Ectodermal cell (in vitro differentiated cells): ENCODE measurements around the gene NAB2.
A peak's percentile ranks its signal among the peaks of the same experiment; 100 is the strongest.

Source experiments
- H3K27ac ChIP-seq: 2 replicates; pipeline ENCODE4 v1.7.0; 2013; ENCODE audit warnings: mild to moderate bottlenecking, low read depth, low read length; ENCODE audit not compliant: insufficient read depth, poor library complexity, severe bottlenecking
- H3K27me3 ChIP-seq: 2 replicates; pipeline ENCODE4 v1.7.0; 2013; ENCODE audit warnings: mild to moderate bottlenecking, low read length; ENCODE audit not compliant: insufficient read depth, control insufficient read depth, poor library complexity, severe bottlenecking
- H3K36me3 ChIP-seq: one replicate; pipeline ENCODE4 v1.7.0; 2013; ENCODE audit warnings: low read length; ENCODE audit not compliant: control insufficient read depth, insufficient read depth
- H3K4me1 ChIP-seq: one replicate; pipeline ENCODE4 v1.7.0; 2013; ENCODE audit warnings: low read length; ENCODE audit not compliant: control insufficient read depth, insufficient read depth
- H3K4me3 ChIP-seq: 2 replicates; pipeline ENCODE4 v1.7.0; 2013; ENCODE audit warnings: low read depth, low read length, control low read depth; ENCODE audit not compliant: insufficient read depth
- H3K9me3 ChIP-seq: 2 replicates; pipeline ENCODE4 v1.7.0; 2013; ENCODE audit warnings: mild to moderate bottlenecking, low read length, moderate library complexity; ENCODE audit not compliant: control insufficient read depth
- WGBS, 2 experiments: methylation state at CpG; one replicate each; pipeline ENCODE4 v1.1.7; 2013; ENCODE audit warnings: missing lambda C conversion rate in 2 of 2; 5-methylcytosine and 5-hydroxymethylcytosine counted together

NAB2 gene

GRCh38 chr12:57101892-57102695, 13.2 kb downstream of the NAB2 start:
- Histone ChIP-seq H3K9me3 (no peaks in the 10 kb centered on the region), H3K36me3 (no peaks in the 10 kb centered on the region), H3K4me3 (no peak overlapping the region), H3K27ac (peak overlapping the region; percentile 77), H3K27me3 (no peaks in the 10 kb centered on the region), H3K4me1 (no peaks in the 10 kb centered on the region)
- WGBS, 2 experiments, result 93 to 96% methylated on average over 15 of the region's 15 CpGs

DNA sequence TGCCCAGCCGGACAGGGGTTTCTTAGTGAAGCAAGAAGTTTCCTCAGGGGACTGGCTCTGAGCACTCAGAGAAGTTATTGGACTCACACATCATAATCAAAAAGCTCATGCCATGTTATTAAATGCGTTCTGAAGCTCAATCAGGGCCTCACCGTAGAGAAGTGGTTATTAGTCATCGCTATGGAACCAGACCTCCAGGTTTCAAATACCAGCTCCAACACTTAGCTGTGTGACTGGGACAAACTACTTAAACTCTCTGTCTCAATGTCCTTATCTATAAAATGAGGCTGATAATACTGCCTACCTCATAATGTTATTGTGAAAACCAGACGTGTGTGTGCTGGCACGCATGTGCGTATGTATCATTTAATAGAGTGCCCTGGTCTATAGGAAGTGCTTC, 14.9 kb downstream of the NAB2 start:
- H3K9me3 ChIP-seq, result no peaks in the 10 kb centered on the region
- no peak overlapping the region for H3K4me3 ChIP-seq
- H3K4me1 ChIP-seq, result no peaks in the 10 kb centered on the region
- no peaks in the 10 kb centered on the region for H3K36me3 ChIP-seq
- H3K27me3 ChIP-seq, result no peaks in the 10 kb centered on the region
- H3K27ac ChIP-seq, result no peak overlapping the region
- WGBS, 2 experiments, result 95% methylated on average over 7 of the region's 7 CpGs

DNA sequence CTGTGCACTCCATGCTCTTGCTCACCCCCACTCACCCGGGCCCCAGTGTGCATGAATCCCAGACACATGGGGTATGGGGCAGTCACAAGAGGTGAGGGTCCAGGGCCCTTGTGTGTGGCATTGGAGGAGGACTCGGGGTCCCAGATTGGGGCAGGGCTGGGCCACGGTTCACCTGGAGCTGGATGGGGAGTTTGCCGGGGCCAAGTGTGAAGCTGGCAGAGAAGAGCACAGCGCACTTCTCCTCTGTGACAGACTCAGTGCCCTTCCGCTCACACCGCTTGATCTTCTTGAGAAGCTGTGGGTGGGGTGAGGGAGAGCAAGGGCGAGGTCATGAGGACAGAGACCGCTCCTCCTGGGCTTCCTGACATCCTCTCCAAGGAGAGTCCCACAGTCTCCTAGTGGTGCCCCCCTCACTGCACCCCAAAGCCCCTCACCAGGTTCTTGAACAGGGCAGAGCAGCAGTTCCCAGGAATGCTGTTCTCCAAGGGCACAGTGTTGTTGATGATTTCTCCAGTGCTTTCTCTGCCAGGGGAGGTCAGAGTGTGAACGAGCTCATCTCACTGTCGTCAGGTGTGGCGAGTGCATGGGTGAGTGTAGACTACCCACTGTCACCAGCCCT, 15.5 kb downstream of the NAB2 start:
- Histone ChIP-seq H3K27ac (no peak overlapping the region), H3K4me3 (no peak overlapping the region), H3K4me1 (peaks cover 2% of the 10 kb centered on the region), H3K9me3 (no peaks in the 10 kb centered on the region), H3K36me3 (no peaks in the 10 kb centered on the region), H3K27me3 (no peaks in the 10 kb centered on the region)
- WGBS, 2 experiments, result 97 to 98% methylated on average over 12 of the region's 12 CpGs

DNA sequence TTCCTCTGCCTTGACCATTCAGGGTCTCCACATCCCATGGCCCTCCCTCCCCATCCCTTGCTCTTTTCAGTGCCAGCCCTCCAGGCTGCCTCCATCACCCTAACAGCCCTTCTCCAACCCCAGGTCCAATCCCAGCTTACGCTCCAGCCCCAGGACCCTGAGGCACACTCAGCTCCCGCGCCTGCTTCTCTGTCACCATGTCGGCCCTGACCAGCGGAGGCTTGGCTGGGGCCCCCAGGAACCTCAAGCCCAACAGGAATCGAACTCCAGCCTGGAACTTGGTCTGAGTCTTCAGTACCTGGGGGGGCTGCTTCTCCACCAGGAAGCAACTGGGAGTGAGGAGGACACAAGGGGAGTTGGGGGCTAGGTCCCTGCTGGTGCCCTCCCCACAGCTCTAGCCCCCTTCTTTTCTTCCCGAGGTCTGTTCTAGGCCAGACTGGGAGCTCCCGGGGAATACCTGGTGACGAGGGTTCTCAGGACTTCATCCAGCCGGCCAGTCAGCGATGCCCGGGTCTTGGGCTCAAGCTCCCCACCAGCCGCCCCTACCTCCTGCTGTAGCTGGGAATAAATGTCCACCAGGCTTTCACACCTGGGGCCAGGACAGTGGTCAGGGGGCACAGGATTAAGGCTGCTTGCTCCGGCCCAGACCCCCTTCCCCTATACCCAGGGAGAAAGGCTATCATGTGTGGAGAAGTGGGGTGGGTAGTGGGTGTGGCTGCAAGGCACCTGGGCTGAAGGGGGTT, 16.3 kb downstream of the NAB2 start:
- 95 to 96% methylated on average over 14 of the region's 14 CpGs for WGBS, 2 experiments
- Histone ChIP-seq H3K36me3 (no peaks in the 10 kb centered on the region), H3K27ac (no peak overlapping the region)

GRCh38 chr12:57106021-57106708, 17.3 kb downstream of the NAB2 start:
- Histone ChIP-seq H3K4me1 (peaks cover 17% of the 10 kb centered on the region), H3K36me3 (no peaks in the 10 kb centered on the region), H3K4me3 (no peak overlapping the region), H3K27ac (no peak overlapping the region), H3K27me3 (no peaks in the 10 kb centered on the region), H3K9me3 (no peaks in the 10 kb centered on the region)
- WGBS, 2 experiments, result 93 to 94% methylated on average over 9 of the region's 9 CpGs

More for the DNA sequence above, 16.3 kb downstream of the NAB2 start:
- Histone ChIP-seq H3K9me3 (no peaks in the 10 kb centered on the region), H3K27me3 (no peaks in the 10 kb centered on the region), H3K4me3 (no peak overlapping the region), H3K4me1 (peaks cover 8% of the 10 kb centered on the region)

DNA sequence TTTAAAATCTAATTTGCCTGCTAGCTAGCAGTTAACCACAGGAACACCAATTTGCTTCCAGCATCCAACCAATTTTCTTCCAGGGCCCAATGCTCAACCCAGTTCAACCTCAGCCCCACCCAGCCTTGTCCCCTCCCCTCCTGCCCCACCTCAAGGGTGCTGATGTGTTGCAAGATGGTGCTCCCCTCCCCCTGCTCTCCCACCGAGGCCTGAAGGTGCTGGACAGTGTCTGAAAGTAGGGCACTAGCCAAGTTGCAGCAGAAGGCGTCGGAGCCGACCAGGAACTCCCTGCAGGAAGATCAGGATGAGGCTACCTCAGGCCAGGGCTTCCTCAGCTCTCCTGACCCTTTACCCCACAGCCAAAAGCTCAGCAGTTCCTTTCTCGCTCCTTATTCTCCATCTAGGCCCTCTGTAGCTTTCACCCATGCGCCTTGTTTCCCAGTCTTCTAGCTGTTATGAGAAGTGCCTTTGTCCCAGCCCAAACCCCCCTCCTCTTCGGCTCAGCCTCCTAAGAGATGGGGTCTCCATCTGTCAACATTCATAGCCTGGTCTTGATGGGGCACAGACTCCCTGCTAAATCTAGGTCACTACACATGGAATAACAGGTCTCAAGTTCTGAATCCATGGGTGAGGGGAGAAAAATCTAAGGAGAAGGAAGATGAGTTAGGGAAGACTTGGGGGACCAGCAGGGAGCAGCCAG, 18.7 kb downstream of the NAB2 start:
- no peaks in the 10 kb centered on the region for H3K36me3 ChIP-seq
- WGBS, 2 experiments, result 91% methylated on average over 7 of the region's 7 CpGs
- H3K9me3 ChIP-seq, result no peaks in the 10 kb centered on the region
- H3K27me3 ChIP-seq, result no peaks in the 10 kb centered on the region
- H3K4me1 ChIP-seq, result peaks cover 22% of the 10 kb centered on the region
- no peak overlapping the region for H3K4me3 ChIP-seq
- H3K27ac ChIP-seq, result no peak overlapping the region

- no peak overlapping the region for H3K4me3 ChIP-seq
- WGBS, 2 experiments, result 78 to 84% methylated on average over 6 to 7 of the region's 7 CpGs
- no peaks in the 10 kb centered on the region for H3K36me3 ChIP-seq
- no peaks in the 10 kb centered on the region for H3K27me3 ChIP-seq
- H3K27ac ChIP-seq, result no peak overlapping the region
- H3K4me1 ChIP-seq, result peaks cover 22% of the 10 kb centered on the region
- no peaks in the 10 kb centered on the region for H3K9me3 ChIP-seq
These were observed 20.5 kb downstream of the NAB2 start for GRCh38 chr12:57109207-57110103.

DNA sequence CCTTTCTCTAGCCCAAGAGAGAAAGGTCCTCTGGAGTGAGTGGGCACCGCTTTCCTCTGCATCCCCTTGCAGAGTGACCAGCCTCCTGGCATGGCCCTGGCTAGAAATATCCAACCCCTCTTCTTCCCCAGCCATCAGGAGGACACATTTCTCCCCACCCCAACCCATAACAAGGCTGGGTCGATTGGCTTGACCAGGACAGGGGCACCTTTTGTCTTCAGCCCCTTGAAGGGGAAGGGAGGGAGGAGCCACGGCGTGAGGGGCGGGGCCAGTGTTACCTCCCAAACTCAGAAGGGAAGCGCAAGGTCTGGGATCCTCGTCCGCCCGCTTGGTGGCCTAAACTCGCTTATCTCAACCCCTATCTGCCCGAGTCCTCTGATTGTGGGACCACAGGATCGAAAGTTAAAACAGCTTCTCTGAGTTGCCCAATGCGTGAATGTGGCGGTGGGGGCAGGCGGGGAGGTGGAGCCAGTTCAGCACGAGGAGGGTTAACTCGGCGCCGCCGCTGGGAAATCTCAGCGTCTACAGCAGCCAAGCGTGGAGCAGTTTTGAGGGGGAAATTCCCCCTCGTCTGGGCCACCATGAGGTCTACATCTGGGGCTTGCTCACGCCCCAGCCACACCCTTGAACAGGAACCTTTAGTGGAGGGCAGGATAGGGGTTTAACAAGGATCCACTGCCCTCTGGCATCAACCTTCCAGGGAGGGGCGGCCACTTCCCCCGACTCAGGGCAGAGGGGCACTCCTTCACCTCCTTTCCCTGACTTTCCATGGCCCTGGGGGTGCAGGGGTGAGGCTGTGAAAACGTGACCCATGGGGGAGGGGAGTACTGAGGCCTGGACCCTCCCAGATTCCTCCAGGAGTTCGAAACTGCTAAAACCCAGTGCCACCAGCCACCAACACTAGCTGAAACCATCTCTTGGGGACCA, 21.5 kb downstream of the NAB2 start:
- no peaks in the 10 kb centered on the region for H3K9me3 ChIP-seq
- peaks cover 22% of the 10 kb centered on the region for H3K4me1 ChIP-seq
- H3K36me3 ChIP-seq, result no peaks in the 10 kb centered on the region
- peak overlapping the region; percentile 31 for H3K4me3 ChIP-seq
- 8 to 10% methylated on average over 28 of the region's 28 CpGs for WGBS, 2 experiments
- H3K27me3 ChIP-seq, result no peaks in the 10 kb centered on the region
- H3K27ac ChIP-seq, result no peak overlapping the region
